ENCODE data around the gene TMEM44. TPM values are rescaled to one million over a fixed set of nuclear protein-coding genes. Genes with fewer than 3 reads are reported as not detected.

Gene TMEM44
- polyA plus RNA-seq, 1 donor (not counting 4 experiments of a cell fraction or from before 2014, with no cell fraction given): 13.3 TPM

DNA sequence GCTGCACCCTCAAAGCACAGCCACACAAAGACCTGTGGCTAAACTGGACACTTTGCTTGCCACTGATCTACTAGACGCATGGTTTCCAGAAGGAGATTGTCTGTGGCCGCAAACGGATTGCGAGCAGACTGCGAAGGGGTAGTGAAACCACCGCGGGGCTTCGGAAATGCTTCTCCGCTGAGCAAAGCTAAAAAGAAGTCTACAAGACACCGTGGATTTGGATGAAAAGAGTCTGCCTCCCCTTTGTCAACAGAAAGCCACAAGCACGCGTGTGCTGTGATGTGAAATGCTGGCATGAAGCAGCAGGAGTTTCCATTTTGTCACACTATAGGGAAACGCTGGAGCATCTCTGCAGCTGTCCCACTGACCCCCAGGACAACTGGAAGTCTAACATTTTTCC, 63.0 kb downstream of the TMEM44 start:
- dilution Hi-C loops (cut with MboI; ENCODE audit: extremely low pct_ligation_motif_present, low sequenced_read_pairs): no loop called here
- H3K4me2 ChIP-seq (ENCODE audit: control insufficient read depth, extremely low read depth, insufficient read depth, low read depth, low read length): no peak overlapping the region
- H3K36me3 ChIP-seq (ENCODE audit: control insufficient read depth in 2 of 2, extremely low read depth in 1 of 2, insufficient read depth in 2 of 2, low read length in 2 of 2): no peaks in the 10 kb centered on the region
- no peaks in the 10 kb centered on the region for H3K27me3 ChIP-seq (ENCODE audit: control insufficient read depth, extremely low read depth, insufficient read depth, low read length)
- no peaks in the 10 kb centered on the region for H3K9me3 ChIP-seq (ENCODE audit: control insufficient read depth, low read depth, low read length)
- H2AFZ ChIP-seq (ENCODE audit: control insufficient read depth, low read length): no peak overlapping the region
- peaks cover 19% of the 10 kb centered on the region for H3K4me1 ChIP-seq (ENCODE audit: control insufficient read depth, extremely low read depth, insufficient read depth, low read length)
- no peaks in the 10 kb centered on the region for H3K79me2 ChIP-seq (ENCODE audit: control insufficient read depth, insufficient read depth, low read length)
- DNase-seq (ENCODE audit: low read depth, low spot score): no peak
- TF ChIP-seq EZH2 (IDR thresholded peaks at IDR 0.05; ENCODE audit: low read length): no peak
- TF ChIP-seq, protein P1, sequence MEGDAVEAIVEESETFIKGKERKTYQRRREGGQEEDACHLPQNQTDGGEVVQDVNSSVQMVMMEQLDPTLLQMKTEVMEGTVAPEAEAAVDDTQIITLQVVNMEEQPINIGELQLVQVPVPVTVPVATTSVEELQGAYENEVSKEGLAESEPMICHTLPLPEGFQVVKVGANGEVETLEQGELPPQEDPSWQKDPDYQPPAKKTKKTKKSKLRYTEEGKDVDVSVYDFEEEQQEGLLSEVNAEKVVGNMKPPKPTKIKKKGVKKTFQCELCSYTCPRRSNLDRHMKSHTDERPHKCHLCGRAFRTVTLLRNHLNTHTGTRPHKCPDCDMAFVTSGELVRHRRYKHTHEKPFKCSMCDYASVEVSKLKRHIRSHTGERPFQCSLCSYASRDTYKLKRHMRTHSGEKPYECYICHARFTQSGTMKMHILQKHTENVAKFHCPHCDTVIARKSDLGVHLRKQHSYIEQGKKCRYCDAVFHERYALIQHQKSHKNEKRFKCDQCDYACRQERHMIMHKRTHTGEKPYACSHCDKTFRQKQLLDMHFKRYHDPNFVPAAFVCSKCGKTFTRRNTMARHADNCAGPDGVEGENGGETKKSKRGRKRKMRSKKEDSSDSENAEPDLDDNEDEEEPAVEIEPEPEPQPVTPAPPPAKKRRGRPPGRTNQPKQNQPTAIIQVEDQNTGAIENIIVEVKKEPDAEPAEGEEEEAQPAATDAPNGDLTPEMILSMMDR (optimal IDR thresholded peaks at IDR 0.05 in 1 of 3, IDR thresholded peaks at IDR 0.05 in 1 of 3, conservative IDR thresholded peaks at IDR 0.05 in 1 of 3; ENCODE audit: extremely low read depth in 1 of 3, insufficient read depth in 2 of 3, low read length in 3 of 3): no peak
- H4K20me1 ChIP-seq (ENCODE audit: control insufficient read depth, extremely low read depth, insufficient read depth, low read length): no peaks in the 10 kb centered on the region
- no peak for FAIRE-seq
- no peak overlapping the region for H3K4me3 ChIP-seq (ENCODE audit: control insufficient read depth in 2 of 3, extremely low read depth in 1 of 3, insufficient read depth in 2 of 3, low read depth in 1 of 3, low read length in 3 of 3)
- H3K27ac ChIP-seq (ENCODE audit: control insufficient read depth, insufficient read depth, low read length): no peak overlapping the region
- H3K9me1 ChIP-seq (ENCODE audit: control insufficient read depth, extremely low read depth, insufficient read depth, low read length): no peaks in the 10 kb centered on the region
- no peak overlapping the region for H3K9ac ChIP-seq (ENCODE audit: control insufficient read depth, extremely low read depth, insufficient read depth, low read length)

DNA sequence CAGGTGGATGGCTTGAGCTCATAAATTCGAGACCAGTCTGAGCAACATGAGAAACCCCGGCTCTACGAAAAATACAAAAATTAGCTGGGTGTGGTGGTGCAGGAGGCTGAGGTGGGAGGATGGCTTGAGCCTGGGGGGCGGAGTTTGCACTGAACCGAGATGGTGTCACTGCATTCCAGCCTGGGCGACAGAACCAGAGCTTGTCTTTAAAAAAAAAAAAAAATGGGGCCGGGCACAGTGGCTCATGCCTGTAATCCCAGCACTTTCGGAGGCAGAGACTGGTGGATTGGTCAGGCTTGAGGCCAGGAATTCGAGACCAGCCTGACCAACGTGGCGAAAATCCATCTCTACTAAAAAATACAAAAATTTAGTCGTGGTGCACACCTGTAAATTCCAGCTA, 64.0 kb downstream of the TMEM44 start:
- DNase-seq (ENCODE audit: low read depth, low spot score): no peak
- H3K4me2 ChIP-seq (ENCODE audit: control insufficient read depth, extremely low read depth, insufficient read depth, low read depth, low read length): no peak overlapping the region
- no peaks in the 10 kb centered on the region for H3K79me2 ChIP-seq (ENCODE audit: control insufficient read depth, insufficient read depth, low read length)
- no peaks in the 10 kb centered on the region for H3K9me1 ChIP-seq (ENCODE audit: control insufficient read depth, extremely low read depth, insufficient read depth, low read length)
- TF ChIP-seq, protein P1 (optimal IDR thresholded peaks at IDR 0.05 in 1 of 3, IDR thresholded peaks at IDR 0.05 in 1 of 3, conservative IDR thresholded peaks at IDR 0.05 in 1 of 3; ENCODE audit: extremely low read depth in 1 of 3, insufficient read depth in 2 of 3, low read length in 3 of 3): no peak
- TF ChIP-seq EZH2 (IDR thresholded peaks at IDR 0.05; ENCODE audit: low read length): no peak
- no peaks in the 10 kb centered on the region for H3K36me3 ChIP-seq (ENCODE audit: control insufficient read depth in 2 of 2, extremely low read depth in 1 of 2, insufficient read depth in 2 of 2, low read length in 2 of 2)
- H3K27me3 ChIP-seq (ENCODE audit: control insufficient read depth, extremely low read depth, insufficient read depth, low read length): no peaks in the 10 kb centered on the region
- FAIRE-seq: no peak
- peaks cover 10% of the 10 kb centered on the region for H3K4me1 ChIP-seq (ENCODE audit: control insufficient read depth, extremely low read depth, insufficient read depth, low read length)
- no peak overlapping the region for H3K4me3 ChIP-seq (ENCODE audit: control insufficient read depth in 2 of 3, extremely low read depth in 1 of 3, insufficient read depth in 2 of 3, low read depth in 1 of 3, low read length in 3 of 3)
- no peak overlapping the region for H2AFZ ChIP-seq (ENCODE audit: control insufficient read depth, low read length)
- no peak overlapping the region for H3K27ac ChIP-seq (ENCODE audit: control insufficient read depth, insufficient read depth, low read length)
- no peaks in the 10 kb centered on the region for H4K20me1 ChIP-seq (ENCODE audit: control insufficient read depth, extremely low read depth, insufficient read depth, low read length)
- H3K9ac ChIP-seq (ENCODE audit: control insufficient read depth, extremely low read depth, insufficient read depth, low read length): no peak overlapping the region
- dilution Hi-C loops (cut with MboI; ENCODE audit: extremely low pct_ligation_motif_present, low sequenced_read_pairs): no loop called here
- no peaks in the 10 kb centered on the region for H3K9me3 ChIP-seq (ENCODE audit: control insufficient read depth, low read depth, low read length)
